Stomach smooth muscle (tissue), 2 donors: ENCODE data around the gene CWC22.
A peak's percentile ranks its signal among the peaks of the same experiment; 100 is the strongest.
"Not testable (repeated sequence)": the region's sequence is repeated elsewhere in the genome, so short reads cannot be mapped to it uniquely, and the experiment has no call there.

Experiments used
- H3K27ac ChIP-seq: one replicate; pipeline ENCODE4 v1.7.0; 2013; ENCODE audit warnings: mild to moderate bottlenecking, low read length, inconsistent platforms
- H3K27me3 ChIP-seq, 2 donors: one replicate each; pipeline ENCODE4 v1.7.0; 2013; ENCODE audit warnings: low read length in 2 of 2; ENCODE audit not compliant: insufficient read depth in 2 of 2, control insufficient read depth in 1 of 2
- H3K36me3 ChIP-seq, 2 donors: one replicate each; pipeline ENCODE4 v1.7.0; 2013; ENCODE audit warnings: low read length in 2 of 2; ENCODE audit not compliant: control insufficient read depth in 2 of 2, insufficient read depth in 2 of 2
- H3K4me1 ChIP-seq: one replicate; pipeline ENCODE4 v1.7.0; 2013; ENCODE audit warnings: low read length; ENCODE audit not compliant: control insufficient read depth, insufficient read depth
- H3K4me3 ChIP-seq, 2 donors: one replicate each; pipeline ENCODE4 v1.7.0; 2013; ENCODE audit warnings: low read length in 2 of 2
- H3K9ac ChIP-seq, 2 donors: one replicate each; pipeline ENCODE4 v1.7.0; 2013; ENCODE audit warnings: low read length in 2 of 2, mild to moderate bottlenecking in 1 of 2
- H3K9me3 ChIP-seq, 2 donors: one replicate each; pipeline ENCODE4 v1.7.0; 2013; ENCODE audit warnings: low read length in 2 of 2; ENCODE audit not compliant: control insufficient read depth in 2 of 2
- donor health status: healthy.
- donor health status: Pancreatic carcinoma.

The CWC22 gene

GRCh38 chr2:180006781-180007579 is at the start of gene CWC22:
TSS of gene CWC22 (minus strand) at chr2:180007297. CDS start at chr2:179993341, 13,956 bp downstream.
- no peaks in the 10 kb centered on the region for H3K9me3 ChIP-seq
- H3K9ac ChIP-seq = peak within 1 kb of the TSS; percentile 88 to 97
- H3K36me3 ChIP-seq = no peaks in the 10 kb centered on the region
- peak within 1 kb of the TSS; percentile 91 for H3K27ac ChIP-seq
- no peaks in the 10 kb centered on the region for H3K27me3 ChIP-seq
- H3K4me1 ChIP-seq = peaks cover 3% of the 10 kb centered on the region
- H3K4me3 ChIP-seq = peak within 1 kb of the TSS; percentile 92 to 99

DNA sequence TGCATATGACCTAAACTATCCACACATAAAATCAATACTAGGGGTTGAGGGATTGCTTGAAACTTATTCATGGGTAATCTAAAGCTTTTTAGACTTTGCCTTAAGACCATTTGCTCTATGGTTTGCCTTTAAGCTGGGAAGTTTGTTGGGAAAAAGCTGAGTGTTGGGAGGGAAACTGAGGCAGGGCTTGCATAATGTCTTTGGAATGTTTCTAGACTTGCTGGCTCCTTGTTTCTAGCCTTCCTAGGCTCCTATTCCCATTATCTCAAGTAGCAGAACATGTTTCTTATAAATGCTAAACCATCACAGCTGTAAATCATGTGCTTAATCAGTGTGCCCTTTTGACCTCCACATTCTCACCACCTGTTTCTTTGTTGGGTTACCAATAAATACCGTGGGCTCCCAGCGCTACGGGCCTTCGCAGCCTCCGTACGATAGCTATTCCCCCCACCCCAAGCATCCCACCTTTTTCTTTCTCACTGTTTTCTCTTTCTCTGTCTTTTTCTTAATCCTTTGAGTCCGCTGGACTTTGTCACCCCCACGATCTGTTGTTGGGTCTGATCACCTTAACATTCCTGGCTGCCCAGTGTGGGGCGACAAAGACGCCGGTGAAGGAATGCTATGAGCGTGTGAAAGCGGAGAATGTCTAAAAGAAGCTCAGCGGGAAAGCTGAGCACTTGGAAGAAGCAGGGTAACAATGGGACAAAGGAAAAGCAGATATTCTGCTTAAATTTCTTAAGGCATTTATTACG is 49.4 kb upstream of the CWC22 start:
- no peaks in the 10 kb centered on the region for H3K36me3 ChIP-seq
- no peaks in the 10 kb centered on the region for H3K27me3 ChIP-seq
- H3K27ac ChIP-seq = no peak overlapping the region
- no peaks in the 10 kb centered on the region for H3K4me1 ChIP-seq
- H3K4me3 ChIP-seq = no peak overlapping the region
- H3K9ac ChIP-seq = no peak overlapping the region
- H3K9me3 ChIP-seq = no peaks in the 10 kb centered on the region

- H3K9me3 ChIP-seq, H3K4me1 ChIP-seq, H3K9ac ChIP-seq, H3K4me3 ChIP-seq, H3K36me3 ChIP-seq, H3K27ac ChIP-seq, H3K27me3 ChIP-seq: not testable (repeated sequence)
Observed at GRCh38 chr2:180054576-180054975, 47.5 kb upstream of the CWC22 start.

DNA sequence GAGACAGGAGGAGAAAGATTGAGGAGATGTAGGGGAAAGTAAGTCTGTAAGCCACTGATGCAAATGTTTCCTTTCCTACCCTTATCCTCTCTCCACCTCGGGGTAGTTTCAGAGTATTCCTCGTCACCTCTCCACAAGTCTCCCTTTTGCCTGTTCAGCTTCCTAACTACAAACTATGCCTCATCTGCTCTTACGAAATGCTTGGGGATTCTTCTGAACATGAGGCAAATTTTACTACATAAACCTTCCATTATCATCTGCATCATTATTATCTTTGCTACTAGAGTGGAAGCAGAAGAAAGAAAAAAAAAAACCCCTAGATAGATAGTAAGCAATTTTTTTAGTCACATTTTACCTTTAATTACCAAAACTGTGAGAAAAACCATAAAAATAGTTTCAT is 43.1 kb upstream of the CWC22 start:
- Histone ChIP-seq H3K27me3 (no peaks in the 10 kb centered on the region), H3K4me1 (no peaks in the 10 kb centered on the region), H3K4me3 (no peak overlapping the region), H3K9me3 (no peaks in the 10 kb centered on the region), H3K36me3 (no peaks in the 10 kb centered on the region), H3K27ac (no peak overlapping the region), H3K9ac (no peak overlapping the region)

- H3K27me3 ChIP-seq = no peaks in the 10 kb centered on the region
- no peak overlapping the region for H3K27ac ChIP-seq
- no peak overlapping the region for H3K9ac ChIP-seq
- no peaks in the 10 kb centered on the region for H3K9me3 ChIP-seq
- no peak overlapping the region for H3K4me3 ChIP-seq
- no peaks in the 10 kb centered on the region for H3K36me3 ChIP-seq
- no peaks in the 10 kb centered on the region for H3K4me1 ChIP-seq
Observed at GRCh38 chr2:180048251-180048650, 41.2 kb upstream of the CWC22 start.

DNA sequence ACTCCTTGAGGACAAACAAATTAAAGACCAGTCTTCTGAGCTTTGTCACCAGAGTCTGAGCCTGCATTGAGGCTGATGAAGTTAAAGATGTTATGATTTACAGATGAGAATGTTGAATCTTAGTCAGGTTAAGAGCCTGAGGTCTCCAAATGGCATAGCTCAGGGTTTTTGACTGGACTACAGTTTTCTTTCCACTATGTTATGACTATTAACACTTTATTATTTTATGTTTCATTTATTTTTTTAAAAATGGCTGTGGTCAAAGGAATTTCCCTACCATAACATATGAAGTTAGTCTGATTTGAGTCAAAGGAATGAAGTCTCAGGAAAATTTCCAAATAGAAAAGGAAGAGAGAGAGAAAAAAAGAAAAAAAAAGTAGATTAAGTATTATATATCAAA is 39.7 kb upstream of the CWC22 start:
- no peaks in the 10 kb centered on the region for H3K4me1 ChIP-seq
- H3K9me3 ChIP-seq = peaks cover 0 to 2% of the 10 kb centered on the region in 2 donors
- H3K27me3 ChIP-seq = no peaks in the 10 kb centered on the region
- H3K4me3 ChIP-seq = no peak overlapping the region
- no peak overlapping the region for H3K9ac ChIP-seq
- H3K36me3 ChIP-seq = no peaks in the 10 kb centered on the region
- no peak overlapping the region for H3K27ac ChIP-seq

- Histone ChIP-seq H3K27ac (no peak overlapping the region), H3K4me3 (no peak overlapping the region), H3K36me3 (no peaks in the 10 kb centered on the region), H3K9ac (no peak overlapping the region), H3K9me3 (peaks cover 0 to 2% of the 10 kb centered on the region in 2 donors), H3K27me3 (no peaks in the 10 kb centered on the region), H3K4me1 (no peaks in the 10 kb centered on the region)
Observed at GRCh38 chr2:180046202-180046601, 39.1 kb upstream of the CWC22 start.

DNA sequence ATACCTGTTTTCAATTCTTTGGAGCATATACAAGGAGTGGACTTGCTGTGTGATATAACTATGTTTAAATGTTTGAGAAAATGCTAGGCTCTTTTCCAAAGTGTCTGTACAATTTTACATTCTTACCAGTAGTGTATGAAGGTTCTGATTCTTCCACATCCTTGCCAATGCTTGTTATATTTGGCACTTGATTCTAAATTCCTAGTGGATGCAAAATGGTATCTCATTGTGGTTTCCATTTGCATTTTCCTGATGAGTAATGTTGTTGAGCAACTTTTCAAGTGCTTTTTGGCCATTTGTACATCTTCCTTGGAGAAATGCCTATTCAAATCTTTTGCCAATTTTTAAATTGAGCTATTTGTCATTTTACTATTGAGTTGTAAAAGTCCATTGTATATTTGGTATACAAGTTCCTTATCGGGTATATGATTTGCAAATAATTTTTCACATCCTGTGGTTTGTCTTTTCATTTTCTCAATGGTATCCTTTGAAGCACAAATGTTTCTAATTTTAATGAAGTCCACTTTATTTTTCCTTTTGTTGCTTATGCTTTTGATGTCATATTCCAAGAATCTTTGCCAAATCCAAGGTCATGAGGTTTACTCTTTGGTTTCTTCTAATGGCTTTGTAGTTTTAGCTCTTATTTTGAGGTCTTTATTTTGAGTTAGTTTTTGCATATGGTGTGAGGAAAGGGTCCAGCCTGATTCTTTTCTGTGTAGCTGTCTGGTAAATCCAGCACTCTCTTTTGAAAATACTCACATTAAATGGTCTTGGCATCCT is 33.2 kb upstream of the CWC22 start:
- no peak overlapping the region for H3K27ac ChIP-seq
- no peaks in the 10 kb centered on the region for H3K4me1 ChIP-seq
- peaks cover 0 to 2% of the 10 kb centered on the region in 2 donors for H3K9me3 ChIP-seq
- H3K9ac ChIP-seq = no peak overlapping the region
- H3K36me3 ChIP-seq = no peaks in the 10 kb centered on the region
- no peaks in the 10 kb centered on the region for H3K27me3 ChIP-seq
- no peak overlapping the region for H3K4me3 ChIP-seq

GRCh38 chr2:180038997-180039396 is 31.9 kb upstream of the CWC22 start:
- no peak overlapping the region for H3K4me3 ChIP-seq
- no peaks in the 10 kb centered on the region for H3K36me3 ChIP-seq
- H3K27ac ChIP-seq = no peak overlapping the region
- no peaks in the 10 kb centered on the region for H3K27me3 ChIP-seq
- peaks cover 0 to 2% of the 10 kb centered on the region in 2 donors for H3K9me3 ChIP-seq
- H3K9ac ChIP-seq = no peak overlapping the region
- no peaks in the 10 kb centered on the region for H3K4me1 ChIP-seq

DNA sequence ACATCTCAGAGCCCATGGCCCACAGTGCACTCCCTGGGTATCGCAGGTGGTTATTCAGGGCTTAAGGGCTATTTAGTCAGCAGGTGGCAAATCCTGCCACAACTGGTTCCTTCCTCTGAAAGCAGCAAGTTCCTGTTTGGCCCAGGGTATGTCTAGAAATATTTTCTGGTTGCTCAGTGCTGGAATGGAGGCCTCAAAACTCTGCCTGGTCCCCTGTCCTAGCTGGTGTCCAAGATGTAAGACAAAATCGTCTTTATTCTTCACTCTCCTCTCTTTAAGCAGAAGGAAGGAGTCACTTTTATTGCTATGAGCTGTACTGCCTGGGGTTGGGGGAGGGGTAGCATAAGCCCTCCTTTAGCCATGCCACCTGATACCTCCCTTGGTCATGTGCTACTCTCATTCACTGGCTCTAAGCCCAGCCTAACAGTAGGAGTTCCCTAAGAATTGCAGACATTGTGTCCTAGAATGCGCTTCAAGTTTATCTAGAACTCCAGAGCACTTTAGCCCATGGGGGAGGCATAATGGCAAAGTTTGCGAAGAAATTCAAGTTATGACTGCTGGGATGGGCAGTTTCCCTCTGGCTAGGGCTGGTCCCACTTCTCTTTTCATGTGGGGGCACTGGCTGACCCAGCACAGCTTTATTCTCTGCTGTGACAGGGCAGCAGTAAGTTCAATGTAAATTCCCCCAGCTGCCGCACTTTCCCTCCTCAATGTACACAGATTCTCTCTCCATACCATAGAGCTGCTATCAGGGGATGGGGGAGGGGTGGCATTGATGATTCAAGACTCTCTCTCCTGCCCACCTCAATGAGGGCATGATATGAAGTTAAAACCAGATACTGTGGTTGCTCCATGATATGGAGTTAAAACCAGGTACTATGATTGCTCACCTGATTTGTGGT is 27.1 kb upstream of the CWC22 start:
- Histone ChIP-seq H3K4me1 (no peaks in the 10 kb centered on the region), H3K27ac (no peak overlapping the region), H3K9ac (no peak overlapping the region), H3K4me3 (no peak overlapping the region), H3K36me3 (no peaks in the 10 kb centered on the region), H3K27me3 (no peaks in the 10 kb centered on the region), H3K9me3 (peaks cover 0 to 2% of the 10 kb centered on the region in 2 donors)
